GM12878 (cell line): ENCODE measurements around the gene CDX1. TPM values are rescaled to one million over a fixed set of nuclear protein-coding genes. Genes with fewer than 3 reads are reported as not detected.

Experiments used
- ATAC-seq: fragments of 200-7000 bp; cut with Tn5 transposase; 3 replicates; pipeline ENCODE4 v1.9.1; 2020; ENCODE audit warnings: mild to moderate bottlenecking, moderate library complexity
- BruUV-seq: library from RNA; stranded (reverse); fragments of 400-500 nt; replicated peaks from 2 replicates; lab custom pipeline; 2021; lab: Mats Ljungman, UMichigan
- CTCF ChIA-PET: fragments of 300-600 bp; sonication (Branson Sonifier 250); formaldehyde crosslinking; extraction: SDS; loops from one replicate; lab custom pipeline; 2021; ENCODE audit warnings: inconsistent platforms; lab: Yijun Ruan, JAX
- POLR2A ChIA-PET: fragments of 350-600 bp; formaldehyde crosslinking; extraction: SDS; loops from one replicate; lab custom pipeline; 2021; ENCODE audit warnings: inconsistent platforms; lab: Charles Lee
- RAD21 ChIA-PET: fragments of 300-600 bp; sonication (Branson Sonifier 250); formaldehyde crosslinking; loops from one replicate; lab custom pipeline; 2023; ENCODE audit warnings: antibody characterized with exemption; ENCODE audit not compliant: unreplicated experiment; lab: Charles Lee
- SMC1A ChIA-PET: fragments of 300-600 bp; sonication (Branson Sonifier 250); formaldehyde crosslinking; loops from one replicate; lab custom pipeline; 2023; ENCODE audit not compliant: unreplicated experiment, uncharacterized antibody; lab: Charles Lee
- DNase-seq: peaks from one replicate; pipeline ENCODE4 v3.0.0-alpha.2; 2011; ENCODE audit warnings: low read depth, low spot score
- FAIRE-seq: peaks from 3 replicates; lab custom pipeline; 2011; peaks lifted over from hg19 to GRCh38; lab: Jason Lieb, UNC
- H2AFZ ChIP-seq: 2 replicates; pipeline ENCODE4 v1.6.0; 2011; ENCODE audit warnings: low read depth, low read length, control low read depth; ENCODE audit not compliant: control insufficient read depth
- H3K27ac ChIP-seq: 2 replicates; pipeline ENCODE4 v1.5.1; 2011; ENCODE audit warnings: control low read depth; ENCODE audit not compliant: control insufficient read depth, insufficient read depth
- H3K27me3 ChIP-seq, 2 experiments: replicated peaks in 1 of 2; 2 replicates each; pipeline versions ENCODE4 v1.6.0 to v1.6.1; 2011; ENCODE audit warnings: low read length in 1 of 2; ENCODE audit not compliant: control insufficient read depth in 2 of 2, insufficient read depth in 2 of 2
- H3K36me3 ChIP-seq, 2 experiments: 2 replicates each; pipeline ENCODE4 v1.5.1; 2011; ENCODE audit warnings: low read length in 1 of 2; ENCODE audit not compliant: control insufficient read depth in 2 of 2, insufficient read depth in 2 of 2
- H3K4me1 ChIP-seq: 2 replicates; pipeline ENCODE4 v1.6.1; 2011; ENCODE audit warnings: mild to moderate bottlenecking, low read length, moderate library complexity, mixed read lengths; ENCODE audit not compliant: control insufficient read depth, insufficient read depth
- H3K4me2 ChIP-seq: 2 replicates; pipeline ENCODE4 v1.6.0; 2011; ENCODE audit warnings: control low read depth; ENCODE audit not compliant: control insufficient read depth, insufficient read depth
- H3K4me3 ChIP-seq: fragments of 200-600 bp; sonication (generic); 2 replicates; pipeline ENCODE4 v1.5.1; 2016
- H3K79me2 ChIP-seq: 2 replicates; pipeline ENCODE4 v1.6.0; 2011; ENCODE audit warnings: low read length; ENCODE audit not compliant: control insufficient read depth, insufficient read depth
- H3K9ac ChIP-seq: 2 replicates; pipeline ENCODE4 v1.8.0; 2011; ENCODE audit warnings: low read length, control low read depth, mixed read lengths; ENCODE audit not compliant: control insufficient read depth, insufficient read depth
- H3K9me3 ChIP-seq: replicated peaks from 3 replicates; pipeline ENCODE4 v1.5.1; 2011; ENCODE audit warnings: mild to moderate bottlenecking, low read length; ENCODE audit not compliant: control insufficient read depth, insufficient read depth
- H4K20me1 ChIP-seq: 2 replicates; pipeline ENCODE4 v1.6.0; 2011; ENCODE audit not compliant: control insufficient read depth, insufficient read depth
- ASH2L ChIP-seq: fragments of 300-600, 200-600 bp; sonication (generic); IDR thresholded peaks from 2 replicates; pipeline ENCODE4 v1.6.1; 2017; ENCODE audit warnings: low read depth, mild to moderate bottlenecking, borderline replicate concordance
- CHD1 ChIP-seq: IDR thresholded peaks from 2 replicates; pipeline ENCODE4 v1.6.1; 2012; ENCODE audit warnings: low read depth, low read length, improper control_type of control experiment
- CHD4 ChIP-seq: fragments of 200-600 bp; sonication (generic); IDR thresholded peaks from 2 replicates; pipeline ENCODE4 v1.6.1; 2016; ENCODE audit warnings: mild to moderate bottlenecking
- CREB1 ChIP-seq: IDR thresholded peaks from 2 replicates; pipeline ENCODE4 v1.6.1; 2012; ENCODE audit warnings: low read depth, mild to moderate bottlenecking, inconsistent platforms
- KAT2A ChIP-seq: conservative IDR thresholded peaks from 2 replicates; pipeline ENCODE4 v1.6.1; 2011; ENCODE audit warnings: low read depth, low read length; ENCODE audit not compliant: control insufficient read depth
- KDM1A ChIP-seq: fragments of 200-600 bp; sonication (generic); IDR thresholded peaks from 2 replicates; pipeline ENCODE4 v1.6.1; 2016; ENCODE audit warnings: borderline replicate concordance
- MXI1 ChIP-seq: fragments of 150-350 bp; IDR thresholded peaks from 2 replicates; pipeline ENCODE4 v1.6.1; 2011; ENCODE audit warnings: low read depth, mild to moderate bottlenecking, inconsistent platforms, low read length, improper control_type of control experiment
- NFXL1 ChIP-seq: fragments of 450-650 bp; IDR thresholded peaks from 2 replicates; pipeline ENCODE4 v1.6.1; 2017; ENCODE audit warnings: antibody characterized with exemption, mild to moderate bottlenecking, borderline replicate concordance
- PAX5 ChIP-seq: IDR thresholded peaks from 2 replicates; pipeline ENCODE4 v1.6.1; 2011; ENCODE audit warnings: low read depth, low read length, borderline replicate concordance
- RAD51 ChIP-seq: fragments of 450-650 bp; IDR thresholded peaks from 2 replicates; pipeline ENCODE4 v1.6.1; 2016; ENCODE audit warnings: moderate library complexity, mild to moderate bottlenecking, inconsistent platforms
- RB1 ChIP-seq: fragments of 450-650 bp; formaldehyde crosslinking; IDR thresholded peaks from 2 replicates; pipeline ENCODE4 v1.6.1; 2017; ENCODE audit warnings: mild to moderate bottlenecking, borderline replicate concordance
- SMC3 ChIP-seq: IDR thresholded peaks from 2 replicates; pipeline ENCODE4 v1.6.1; 2011; ENCODE audit warnings: low read length, improper control_type of control experiment, borderline replicate concordance
- WRNIP1 ChIP-seq: IDR thresholded peaks from 2 replicates; pipeline ENCODE4 v1.6.1; 2011; ENCODE audit warnings: low read depth, low read length, improper control_type of control experiment, borderline replicate concordance
- WGBS: methylation state at CpG from one replicate; pipeline ENCODE4 v1.1.6; 2016; ENCODE audit warnings: low lambda C conversion rate; ENCODE audit not compliant: insufficient replicate concordance, insufficient coverage; ENCODE audit errors: missing lambda C conversion rate; 5-methylcytosine and 5-hydroxymethylcytosine counted together
- in situ Hi-C: fragments of 300-500 bp; cut with MboI; formaldehyde crosslinking; loops from 9 replicates; pipeline ENCODE4 v1.14.3; 2018; ENCODE audit warnings: mixed read lengths
- intact Hi-C: fragments of 100-400 bp; cut with micrococcal nuclease; formaldehyde crosslinking; loops from one replicate; pipeline ENCODE4 v1.14.2; 2022; ENCODE audit not compliant: unreplicated experiment
- polyA plus RNA-seq, 11 experiments: library from polyadenylated mRNA; depleted of rRNA in 4 of 11; unstranded in 6 of 11; stranded (reverse) in 5 of 11; fragments of >200 nt; fragmentation: Nextera tagmentation in 4 of 11; fragmentation: Illumina TruSeq in 1 of 11; extraction: Ambion mirVana in 4 of 11; extraction: Trizol in 1 of 11; gene quantifications; 1 replicate in 1 of 11; 2 replicates in 10 of 11; pipeline versions ENCODE4 v1.2.1 to v1.2.3, GENCODE V29; 2011 to 2016; ENCODE audit warnings: inconsistent platforms in 2 of 11, missing spikeins in 2 of 11, low read depth in 1 of 11
- total RNA-seq, 4 experiments: library from RNA; depleted of rRNA in 3 of 4; stranded (reverse); fragments of >200 nt in 3 of 4; fragmentation: Illumina TruSeq in 1 of 4; extraction: Trizol in 1 of 4; gene quantifications; 2 replicates each; pipeline versions ENCODE4 v1.2.1 to v1.2.3, GENCODE V29; 2013 to 2021
- TF ChIP-seq, protein P1 (sequence below): fragments of 450-650 bp; IDR thresholded peaks from 2 replicates; pipeline ENCODE4 v1.6.1; 2017; ENCODE audit warnings: low read depth, mild to moderate bottlenecking, moderate library complexity
- TF ChIP-seq, protein P2 (sequence below): fragments of 150-350 bp; IDR thresholded peaks from 2 replicates; pipeline ENCODE4 v1.6.1; 2014; ENCODE audit warnings: mild to moderate bottlenecking, low read depth, low read length
- TF ChIP-seq, protein P3 (sequence below): fragments of 450-650 bp; formaldehyde crosslinking; IDR thresholded peaks from 2 replicates; pipeline ENCODE4 v1.4.0; 2022; ENCODE audit warnings: mild to moderate bottlenecking, moderate library complexity

Gene CDX1
- total and polyA plus RNA-seq, 10 of the 15 experiments (the other 5 are each of a cell fraction or from before 2014, with no cell fraction given), result not detected

DNA sequence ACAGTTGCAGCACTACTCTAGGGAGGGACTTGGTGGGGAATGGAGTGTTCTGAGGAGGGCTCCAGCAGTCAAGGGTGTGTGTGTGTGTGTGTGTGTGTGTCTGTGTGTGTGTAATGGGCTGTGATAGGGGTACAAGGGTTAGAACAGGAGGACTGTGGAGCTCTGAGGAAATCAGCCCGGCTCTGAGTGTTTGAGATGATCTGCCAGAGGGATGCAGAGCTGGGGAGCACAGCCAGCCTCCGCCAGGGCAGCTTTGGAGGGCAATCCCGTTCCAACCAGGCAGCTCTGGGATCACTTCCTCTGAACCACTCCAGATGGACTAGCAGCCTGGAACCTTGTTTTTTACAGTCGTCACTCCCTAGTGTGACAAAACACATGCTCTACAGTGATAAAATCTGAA, 20.3 kb downstream of the CDX1 start:
- Histone ChIP-seq H3K4me3 (no peak overlapping the region), H3K9ac (no peak overlapping the region), H3K36me3 (no peaks in the 10 kb centered on the region), H4K20me1 (no peaks in the 10 kb centered on the region), H2AFZ (no peak overlapping the region), H3K4me1 (no peaks in the 10 kb centered on the region), H3K79me2 (no peaks in the 10 kb centered on the region), H3K27ac (no peak overlapping the region), H3K4me2 (no peak overlapping the region), H3K9me3 (no peaks in the 10 kb centered on the region), H3K27me3 (peaks cover 0 to 1% of the 10 kb centered on the region in 2 experiments; a peak in 3 of 4 replicates)
- SMC1A ChIA-PET, result no interaction called here
- CTCF ChIA-PET, result no interaction called here
- no peak for DNase-seq
- POLR2A ChIA-PET, result no interaction called here
- ATAC-seq, result no peak
- BruUV-seq, result no TSS peak
- intact Hi-C loops (no loop called here), in situ Hi-C loops (no loop called here)
- TF ChIP-seq WRNIP1 (no peak), ASH2L (no peak), RB1 (no peak), MXI1 (no peak), NFXL1 (no peak), KAT2A (no peak), CHD1 (no peak), SMC3 (no peak), PAX5 (no peak), KDM1A (no peak), CREB1 (no peak), CHD4 (no peak), RAD51 (no peak)
- TF ChIP-seq, protein P1, sequence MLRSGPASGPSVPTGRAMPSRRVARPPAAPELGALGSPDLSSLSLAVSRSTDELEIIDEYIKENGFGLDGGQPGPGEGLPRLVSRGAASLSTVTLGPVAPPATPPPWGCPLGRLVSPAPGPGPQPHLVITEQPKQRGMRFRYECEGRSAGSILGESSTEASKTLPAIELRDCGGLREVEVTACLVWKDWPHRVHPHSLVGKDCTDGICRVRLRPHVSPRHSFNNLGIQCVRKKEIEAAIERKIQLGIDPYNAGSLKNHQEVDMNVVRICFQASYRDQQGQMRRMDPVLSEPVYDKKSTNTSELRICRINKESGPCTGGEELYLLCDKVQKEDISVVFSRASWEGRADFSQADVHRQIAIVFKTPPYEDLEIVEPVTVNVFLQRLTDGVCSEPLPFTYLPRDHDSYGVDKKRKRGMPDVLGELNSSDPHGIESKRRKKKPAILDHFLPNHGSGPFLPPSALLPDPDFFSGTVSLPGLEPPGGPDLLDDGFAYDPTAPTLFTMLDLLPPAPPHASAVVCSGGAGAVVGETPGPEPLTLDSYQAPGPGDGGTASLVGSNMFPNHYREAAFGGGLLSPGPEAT, result no peak
- TF ChIP-seq, protein P2, sequence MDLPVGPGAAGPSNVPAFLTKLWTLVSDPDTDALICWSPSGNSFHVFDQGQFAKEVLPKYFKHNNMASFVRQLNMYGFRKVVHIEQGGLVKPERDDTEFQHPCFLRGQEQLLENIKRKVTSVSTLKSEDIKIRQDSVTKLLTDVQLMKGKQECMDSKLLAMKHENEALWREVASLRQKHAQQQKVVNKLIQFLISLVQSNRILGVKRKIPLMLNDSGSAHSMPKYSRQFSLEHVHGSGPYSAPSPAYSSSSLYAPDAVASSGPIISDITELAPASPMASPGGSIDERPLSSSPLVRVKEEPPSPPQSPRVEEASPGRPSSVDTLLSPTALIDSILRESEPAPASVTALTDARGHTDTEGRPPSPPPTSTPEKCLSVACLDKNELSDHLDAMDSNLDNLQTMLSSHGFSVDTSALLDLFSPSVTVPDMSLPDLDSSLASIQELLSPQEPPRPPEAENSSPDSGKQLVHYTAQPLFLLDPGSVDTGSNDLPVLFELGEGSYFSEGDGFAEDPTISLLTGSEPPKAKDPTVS, result no peak
- TF ChIP-seq, protein P3, sequence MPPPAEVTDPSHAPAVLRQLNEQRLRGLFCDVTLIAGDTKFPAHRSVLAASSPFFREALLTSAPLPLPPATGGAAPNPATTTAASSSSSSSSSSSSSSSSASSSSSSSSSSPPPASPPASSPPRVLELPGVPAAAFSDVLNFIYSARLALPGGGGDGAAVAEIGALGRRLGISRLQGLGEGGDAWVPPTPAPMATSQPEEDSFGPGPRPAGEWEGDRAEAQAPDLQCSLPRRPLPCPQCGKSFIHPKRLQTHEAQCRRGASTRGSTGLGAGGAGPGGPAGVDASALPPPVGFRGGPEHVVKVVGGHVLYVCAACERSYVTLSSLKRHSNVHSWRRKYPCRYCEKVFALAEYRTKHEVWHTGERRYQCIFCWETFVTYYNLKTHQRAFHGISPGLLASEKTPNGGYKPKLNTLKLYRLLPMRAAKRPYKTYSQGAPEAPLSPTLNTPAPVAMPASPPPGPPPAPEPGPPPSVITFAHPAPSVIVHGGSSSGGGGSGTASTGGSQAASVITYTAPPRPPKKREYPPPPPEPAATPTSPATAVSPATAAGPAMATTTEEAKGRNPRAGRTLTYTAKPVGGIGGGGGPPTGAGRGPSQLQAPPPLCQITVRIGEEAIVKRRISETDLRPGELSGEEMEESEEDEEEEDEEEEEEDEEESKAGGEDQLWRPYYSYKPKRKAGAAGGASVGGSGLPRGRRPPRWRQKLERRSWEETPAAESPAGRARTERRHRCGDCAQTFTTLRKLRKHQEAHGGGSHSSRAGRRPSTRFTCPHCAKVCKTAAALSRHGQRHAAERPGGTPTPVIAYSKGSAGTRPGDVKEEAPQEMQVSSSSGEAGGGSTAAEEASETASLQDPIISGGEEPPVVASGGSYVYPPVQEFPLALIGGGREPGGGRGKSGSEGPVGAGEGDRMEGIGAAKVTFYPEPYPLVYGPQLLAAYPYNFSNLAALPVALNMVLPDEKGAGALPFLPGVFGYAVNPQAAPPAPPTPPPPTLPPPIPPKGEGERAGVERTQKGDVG (CRISPR knock-in tag), result no peak
- whole genome bisulfite sequencing, result 3% methylated on average over 4 of the region's 4 CpGs
- no peak for FAIRE-seq
- RAD21 ChIA-PET, result no interaction called here
